GM21390 (cell line): ENCODE results near the gene BICRA.

Experiments used
- ATAC-seq: cut with Tn5 transposase; IDR thresholded peaks from one replicate; pipeline ENCODE4 v1.9.1; 2021; ENCODE audit not compliant: unreplicated experiment

BICRA gene

DNA sequence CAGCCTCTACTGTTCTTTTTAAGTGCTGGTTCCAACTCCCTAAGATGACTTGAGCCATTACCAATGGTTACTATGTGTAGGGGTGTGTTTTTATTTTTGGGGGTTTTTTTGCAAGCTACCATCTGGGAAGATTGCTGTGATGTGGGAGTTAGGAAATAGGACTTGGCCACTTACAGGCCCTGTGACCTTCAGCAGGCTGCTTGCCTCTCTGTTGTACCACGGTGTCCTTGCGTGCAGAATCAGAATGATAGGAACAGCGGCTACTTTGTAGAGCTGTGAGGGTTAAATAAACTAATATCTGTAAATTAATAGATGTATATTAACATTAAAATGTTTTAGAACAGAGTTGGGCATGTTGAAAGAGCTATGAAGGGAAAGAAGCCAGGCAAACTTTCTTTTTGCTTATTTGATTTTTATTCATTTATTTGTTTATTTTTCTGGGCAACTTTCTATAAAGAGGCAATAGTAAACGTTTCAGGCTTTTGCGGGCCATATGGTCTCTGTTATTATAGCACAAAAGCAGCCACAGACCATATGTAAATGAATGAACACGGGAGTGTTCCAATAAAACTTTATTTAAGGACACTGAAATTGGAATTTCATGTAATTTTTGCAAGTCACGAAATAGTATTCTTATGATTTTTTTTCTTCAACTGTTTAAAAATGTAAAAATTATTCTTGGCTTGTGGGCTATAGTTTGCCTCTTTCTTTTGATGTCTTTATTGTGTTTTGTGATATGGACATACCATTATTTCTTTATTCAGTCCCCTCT lies 77.9 kb downstream of the BICRA start:
- no peak for ATAC-seq

- no peak for ATAC-seq
These were observed 79.0 kb downstream of the BICRA start for GRCh38 chr19:47687906-47688305.

DNA sequence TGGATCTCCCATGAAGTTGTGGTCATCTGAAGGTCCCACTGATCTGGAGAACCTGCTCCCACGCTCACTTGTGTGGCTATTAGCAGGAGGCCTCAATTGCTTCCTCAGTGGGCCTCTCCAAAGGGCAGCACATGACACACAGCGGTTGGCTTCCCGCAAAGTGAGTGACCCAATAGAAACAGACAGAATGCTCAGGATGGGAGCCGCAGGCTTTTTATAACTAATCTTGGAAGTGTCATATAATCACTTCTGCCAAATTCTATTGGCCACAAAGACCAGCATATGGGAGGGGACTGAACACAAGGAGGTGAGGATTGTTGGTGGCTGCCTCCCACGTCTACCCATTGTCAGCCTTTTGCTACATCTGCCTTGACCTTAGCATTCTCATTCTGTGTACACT lies 82.2 kb downstream of the BICRA start:
- no peak for ATAC-seq

DNA sequence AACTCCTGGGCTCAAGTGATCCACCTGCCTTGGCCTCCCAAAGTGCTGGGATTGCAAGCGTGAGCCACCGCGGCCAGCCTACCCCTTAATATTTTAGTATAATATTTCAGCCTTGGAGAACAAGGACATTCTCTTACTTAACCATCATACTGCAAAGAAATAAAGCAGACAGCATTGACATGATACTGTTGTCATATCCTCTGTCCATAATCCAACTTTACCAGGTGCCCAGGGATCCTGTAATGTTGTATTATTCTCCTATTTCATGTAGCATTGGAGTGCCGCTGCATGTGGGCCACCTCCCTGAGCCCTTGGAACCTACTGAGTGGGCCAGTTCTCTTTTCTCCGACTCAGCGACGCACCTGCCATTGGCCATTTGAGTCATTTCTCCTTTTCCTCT lies 82.8 kb downstream of the BICRA start:
- no peak for ATAC-seq

GRCh38 chr19:47693489-47693888 lies 84.6 kb downstream of the BICRA start:
- no peak for ATAC-seq

DNA sequence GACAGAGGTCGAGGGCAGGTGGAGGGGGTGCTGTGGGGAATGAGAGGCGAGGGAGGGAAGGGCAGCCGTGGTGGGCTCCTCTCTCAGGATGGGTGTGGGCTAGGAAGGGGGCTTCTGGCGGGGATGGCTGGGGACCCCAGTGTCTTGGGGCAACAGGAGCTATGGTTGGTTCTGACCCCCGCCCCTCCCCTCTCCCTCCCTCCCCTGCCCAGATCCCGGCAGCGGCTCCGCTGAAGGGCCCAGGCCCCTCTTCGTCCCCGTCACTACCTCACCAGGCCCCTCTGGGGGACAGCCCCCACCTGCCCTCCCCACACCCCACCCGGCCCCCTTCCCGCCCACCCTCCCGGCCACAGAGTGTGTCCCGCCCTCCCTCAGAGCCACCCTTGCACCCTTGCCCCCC lies 85.0 kb downstream of the BICRA start:
- ATAC-seq: no peak

- ATAC-seq: no peak
These were observed 85.7 kb downstream of the BICRA start for GRCh38 chr19:47694466-47695273.

DNA sequence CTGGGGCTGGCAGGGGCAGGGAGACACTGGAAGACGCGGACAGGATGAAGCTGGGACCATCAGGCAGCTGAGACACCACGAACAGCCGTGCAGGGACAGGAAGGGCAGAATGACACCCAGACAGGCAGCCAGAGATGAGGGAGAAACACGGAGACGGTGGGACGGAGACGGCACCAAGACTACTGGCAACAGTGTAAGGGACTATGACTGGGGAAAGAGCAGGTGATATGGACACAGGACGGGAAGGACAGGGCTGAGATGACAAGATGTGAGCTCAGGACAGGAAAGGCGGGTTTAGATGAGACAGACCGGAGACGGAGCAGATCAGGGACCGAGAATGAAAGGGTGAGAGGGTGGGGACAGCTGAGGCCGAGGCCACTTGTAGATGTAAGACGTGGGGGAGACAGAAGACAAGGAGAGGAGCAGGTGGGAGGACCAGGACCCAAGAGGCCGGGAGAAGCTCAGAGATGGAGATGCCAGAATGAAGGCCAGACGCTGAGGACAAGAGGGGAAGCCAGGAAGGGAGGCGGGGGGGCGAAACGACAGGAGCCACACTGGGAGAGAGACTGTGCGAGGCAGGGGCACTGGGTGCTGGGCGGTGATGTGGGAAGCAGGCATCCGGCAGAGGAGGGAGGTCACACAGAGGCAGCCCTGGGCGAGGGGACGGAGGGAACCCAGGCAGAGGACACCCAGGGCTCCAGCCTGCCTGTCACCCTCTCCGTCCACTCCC lies 86.8 kb downstream of the BICRA start:
- ATAC-seq: no peak

DNA sequence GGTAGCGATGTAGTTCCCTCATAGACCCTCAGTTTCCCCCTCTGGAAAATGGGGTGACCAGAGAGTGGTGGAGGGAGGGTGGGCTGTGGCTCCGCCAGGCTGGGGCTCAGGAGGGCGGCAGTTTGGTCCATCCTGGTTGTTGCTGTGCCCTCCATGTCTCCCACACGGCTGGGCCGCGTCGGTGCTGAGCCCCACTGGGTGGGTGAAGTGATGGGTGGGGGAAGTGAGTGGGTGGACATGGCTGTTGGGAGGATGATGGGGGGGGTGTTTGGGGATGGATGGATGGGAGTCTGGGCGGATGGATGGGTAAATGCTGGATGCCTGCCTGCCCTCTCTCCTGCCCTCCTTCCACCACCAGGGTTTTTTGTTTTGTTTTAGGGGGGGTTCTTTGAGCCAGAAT lies 87.7 kb downstream of the BICRA start:
- ATAC-seq: no peak

DNA sequence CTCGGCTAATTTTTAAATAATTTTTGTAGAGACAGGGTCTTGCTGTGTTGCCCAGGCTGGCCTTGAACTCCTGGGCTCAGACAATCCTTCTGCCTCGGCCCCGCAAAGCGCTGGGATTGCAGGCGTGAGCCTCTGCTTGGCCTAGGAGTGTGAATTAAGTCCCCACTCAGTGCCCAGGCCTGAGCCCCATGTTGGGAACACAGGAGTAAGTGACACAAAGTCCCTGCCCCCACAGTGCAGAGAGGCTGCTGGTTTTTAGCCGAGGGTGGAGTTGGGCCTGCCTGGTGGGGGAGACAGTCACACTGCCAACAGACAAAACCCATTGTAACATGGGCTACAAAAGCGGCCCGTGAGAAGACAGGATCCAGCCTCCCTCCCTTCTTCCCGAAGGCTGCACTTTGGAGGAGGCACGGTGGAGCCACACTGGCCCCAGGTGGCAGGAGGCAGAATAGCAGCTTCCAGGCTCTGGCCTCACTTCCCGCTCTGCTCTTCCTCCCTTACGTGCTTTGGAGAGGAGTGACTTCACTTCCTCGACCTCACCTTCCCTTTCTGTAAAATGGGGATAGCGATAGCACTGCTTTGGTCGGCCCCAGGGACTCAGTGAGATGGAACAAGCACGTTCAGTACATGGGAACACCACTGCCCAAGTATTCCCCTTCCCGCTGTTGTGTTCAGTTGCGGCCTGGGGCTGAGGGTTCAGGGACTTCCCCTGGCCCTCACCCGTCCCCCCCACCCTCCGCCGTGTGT lies 89.1 kb downstream of the BICRA start:
- no peak for ATAC-seq

- ATAC-seq: no peak
These were observed 89.9 kb downstream of the BICRA start for GRCh38 chr19:47698631-47699359.

- no peak for ATAC-seq
These were observed 90.5 kb downstream of the BICRA start for GRCh38 chr19:47699360-47699917.

- ATAC-seq: no peak
These were observed 92.2 kb downstream of the BICRA start for GRCh38 chr19:47700934-47701716.

- ATAC-seq: no peak
These were observed 93.0 kb downstream of the BICRA start for GRCh38 chr19:47701717-47702552.

DNA sequence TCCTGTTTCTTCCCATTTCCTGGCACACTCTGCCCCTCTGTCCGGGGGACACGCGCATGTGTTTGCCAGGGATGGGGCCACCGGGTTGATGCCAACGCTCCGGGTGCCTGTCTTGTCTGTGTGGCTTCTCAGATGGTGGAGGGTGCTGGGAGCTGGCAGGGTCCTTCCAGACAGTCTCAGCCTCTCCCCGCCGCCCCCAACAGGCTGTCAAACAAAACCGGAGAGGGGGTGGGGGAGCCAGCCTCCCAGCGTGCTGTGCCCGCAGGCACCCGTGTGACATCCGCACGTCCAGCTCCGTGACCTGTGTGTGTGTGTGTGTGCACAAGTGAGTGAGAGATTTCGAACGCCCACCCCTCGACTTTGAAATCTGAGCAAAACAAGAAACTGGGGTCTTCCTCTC lies 93.7 kb downstream of the BICRA start:
- no peak for ATAC-seq

- ATAC-seq: no peak
These were observed 94.4 kb downstream of the BICRA start for GRCh38 chr19:47703301-47703700.

- ATAC-seq: no peak
These were observed 95.1 kb downstream of the BICRA start for GRCh38 chr19:47704024-47704423.

GRCh38 chr19:47704656-47705055 lies 95.7 kb downstream of the BICRA start:
- ATAC-seq: no peak
